Measurements from ENCODE around the gene ACOX3. TPM values are rescaled to one million over a fixed set of nuclear protein-coding genes. Genes with fewer than 3 reads are reported as not detected.

ACOX3 gene
- total and polyA plus RNA-seq, 2 of the 8 experiments (the other 6 are each of a cell fraction or from before 2014, with no cell fraction given): 2.5 to 9.9 TPM

DNA sequence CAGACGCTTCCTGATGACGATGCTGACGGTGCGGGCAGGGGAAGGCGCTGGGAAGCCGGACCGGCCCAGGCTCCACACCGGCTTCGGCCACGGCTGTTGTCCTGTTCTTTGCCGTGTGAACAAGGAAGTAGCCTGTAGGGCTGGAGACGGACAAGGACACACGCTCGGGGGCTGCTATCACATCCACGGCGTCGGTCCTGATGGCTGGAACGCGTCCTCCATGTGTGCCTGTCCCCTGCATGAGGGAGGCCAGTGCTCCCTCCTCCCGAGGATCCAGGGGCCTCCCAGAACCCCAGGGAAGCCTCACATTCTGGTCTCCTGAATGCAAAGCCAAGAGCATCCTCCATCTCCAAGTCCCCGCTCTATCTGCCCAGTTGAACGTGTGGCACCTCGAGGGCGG lies 53.8 kb downstream of the ACOX3 start:
- Histone ChIP-seq H4K91ac (replicated peaks; ENCODE audit: insufficient read length, low read length) (no peak overlapping the region), H2BK12ac (ENCODE audit: low read depth, low read length) (no peak overlapping the region), H3K4me2 (ENCODE audit: insufficient read depth in 1 of 2, low read depth in 2 of 2, low read length in 2 of 2) (no peak overlapping the region), H4K8ac (ENCODE audit: extremely low read depth, insufficient read depth, low read length) (no peak overlapping the region), H3K14ac (ENCODE audit: insufficient read length) (no peak overlapping the region), H3K56ac (replicated peaks; ENCODE audit: insufficient read length, low read depth, low read length) (no peak overlapping the region), H2BK15ac (ENCODE audit: low read length) (no peak overlapping the region), H3K79me2 (ENCODE audit: control insufficient read depth in 1 of 2, insufficient read depth in 2 of 2, low read length in 2 of 2) (no peaks in the 10 kb centered on the region), H3K23ac (ENCODE audit: insufficient read length) (no peak overlapping the region), H2AK5ac (ENCODE audit: low read depth, low read length) (no peak overlapping the region), H4K5ac (ENCODE audit: insufficient read length, low read depth, low read length) (no peak overlapping the region), H3K79me1 (ENCODE audit: low read depth, low read length) (no peaks in the 10 kb centered on the region; the same call in 1 of the 2 replicates), H2BK20ac (ENCODE audit: low read length) (no peak overlapping the region), H3K27me3 (replicated peaks in 1 of 4; ENCODE audit: control insufficient read depth in 3 of 4, extremely low read depth in 1 of 4, insufficient read depth in 3 of 4, low read length in 3 of 4) (no peaks in the 10 kb centered on the region), H4K20me1 (replicated peaks in 1 of 2; ENCODE audit: control insufficient read depth in 1 of 2, insufficient read depth in 2 of 2, low read length in 2 of 2) (peaks cover 0 to 2% of the 10 kb centered on the region in 2 experiments), H3K36me3 (ENCODE audit: control insufficient read depth in 2 of 4, insufficient read depth in 4 of 4, low read length in 3 of 4) (no peaks in the 10 kb centered on the region), H3K4ac (replicated peaks; ENCODE audit: insufficient read length, low read depth, low read length) (no peak overlapping the region), H3K18ac (ENCODE audit: extremely low read depth, low read length) (no peak overlapping the region), H3K27ac (ENCODE audit: low read depth, low read length) (no peak overlapping the region), H3K4me3 (ENCODE audit: extremely low read depth in 1 of 4, insufficient read depth in 2 of 4, low read depth in 3 of 4, low read length in 4 of 4) (no peak overlapping the region), H2AFZ (ENCODE audit: low read length) (no peak overlapping the region), H3K23me2 (ENCODE audit: low read depth, low read length) (no peaks in the 10 kb centered on the region), H3K4me1 (replicated peaks in 1 of 4; ENCODE audit: control insufficient read depth in 3 of 4, insufficient read depth in 4 of 4, low read length in 3 of 4) (peaks cover 0 to 1% (median 0%) of the 10 kb centered on the region in 4 experiments; a peak in 2 of 7 replicates), H3K9ac (replicated peaks in 1 of 4; ENCODE audit: extremely low read depth in 1 of 4, low read depth in 3 of 4, low read length in 3 of 4) (no peak overlapping the region), H2BK120ac (replicated peaks; ENCODE audit: low read depth, low read length) (no peak overlapping the region), H3K9me3 (ENCODE audit: insufficient read depth in 2 of 2, low read depth in 1 of 2, low read length in 1 of 2) (no peaks in the 10 kb centered on the region), H2BK5ac (ENCODE audit: low read depth, low read length) (no peak overlapping the region)
- FAIRE-seq (no peak), DNase-seq (ENCODE audit: low read depth in 1 of 2, low spot score in 2 of 2) (no peak)
- POLR2A ChIA-PET (ENCODE audit: partially characterized antibody): no interaction called here
- whole genome bisulfite sequencing, 2 experiments (ENCODE audit: extremely low coverage in 1 of 2, insufficient coverage in 1 of 2, insufficient read length in 1 of 2, insufficient replicate concordance in 2 of 2, low coverage in 1 of 2, low lambda C conversion rate in 2 of 2, missing lambda C conversion rate in 1 of 2): 96% methylated on average over 23 of the region's 24 CpGs; no CpG with 5 or more reads in 1 of the 2 experiments
- CTCF ChIA-PET (ENCODE audit: partially characterized antibody): interaction anchor here (1.1 to 6.6 kb wide), 5 partner anchors 10 to 117 kb away, joined by 3 to 37 read pairs (median 4); partner anchors contain the start of gene HTRA3
- TF ChIP-seq TAF7 (optimal IDR thresholded peaks at IDR 0.05; ENCODE audit: borderline replicate concordance, low read depth, low read length): no peak
- TF ChIP-seq CHD2 (IDR thresholded peaks at IDR 0.05; ENCODE audit: low read length): no peak
- TF ChIP-seq CEBPB (IDR thresholded peaks at IDR 0.05; ENCODE audit: low read depth, low read length): no peak
